BLaER1 treated with 17β-estradiol and CSF1 and Interleukin-3, amounts not matched to agents 10 nM and 100 nM (cell line): Measurements from ENCODE around the gene TPPP3.
"Not testable (repeated sequence)": the region's sequence is repeated elsewhere in the genome, so short reads cannot be mapped to it uniquely, and the experiment has no call there.

ENCODE experiments used
- H3K27ac ChIP-seq, 11 experiments: shearing (Covaris generic); formaldehyde crosslinking; 2 replicates each; pipeline ENCODE4 v1.8.1; 2022
- H3K27me3 ChIP-seq, 11 experiments: shearing (Covaris generic); formaldehyde crosslinking; 2 replicates each; pipeline ENCODE4 v1.8.1; 2022
- H3K36me3 ChIP-seq, 11 experiments: shearing (Covaris generic); formaldehyde crosslinking; 2 replicates each; pipeline ENCODE4 v1.8.1; 2022
- H3K4me1 ChIP-seq, 10 experiments: shearing (Covaris generic); formaldehyde crosslinking; 2 replicates each; pipeline ENCODE4 v1.8.1; 2022
- H3K4me2 ChIP-seq, 11 experiments: shearing (Covaris generic); formaldehyde crosslinking; 2 replicates each; pipeline ENCODE4 v1.8.1; 2022
- H3K4me3 ChIP-seq, 10 experiments: shearing (Covaris generic); formaldehyde crosslinking; 2 replicates each; pipeline ENCODE4 v1.8.1; 2022
- H3K9ac ChIP-seq, 11 experiments: shearing (Covaris generic); formaldehyde crosslinking; 2 replicates each; pipeline ENCODE4 v1.8.1; 2022
- H3K9me3 ChIP-seq, 11 experiments: shearing (Covaris generic); formaldehyde crosslinking; replicated peaks in 1 of 11; 2 replicates each; pipeline ENCODE4 v1.8.1; 2022
- H4K20me1 ChIP-seq, 11 experiments: shearing (Covaris generic); formaldehyde crosslinking; 2 replicates each; pipeline ENCODE4 v1.8.1; 2022
- Cebpa-rat ChIP-seq, 11 experiments: shearing (Covaris generic); IDR thresholded peaks; 2 replicates each; pipeline ENCODE4 v1.8.1; 2022

The TPPP3 gene

GRCh38 chr16:67386861-67387455 lies 6.3 kb downstream of the TPPP3 start:
- Histone ChIP-seq H3K36me3 (no peaks in the 10 kb centered on the region), H3K4me2 (no peak overlapping the region), H3K9ac (no peak overlapping the region)

GRCh38 chr16:67384778-67385510 lies 8.4 kb downstream of the TPPP3 start:
- no peak overlapping the region for H3K9ac ChIP-seq
- no peaks in the 10 kb centered on the region for H3K9me3 ChIP-seq
- no peaks in the 10 kb centered on the region for H3K36me3 ChIP-seq
- TF ChIP-seq Cebpa-rat (IDR thresholded peaks at IDR 0.05) = no peak
- H3K4me1 ChIP-seq = peaks cover 0 to 15% (median 10%) of the 10 kb centered on the region in 10 experiments; a peak in 18 of 20 replicates
- H3K27ac ChIP-seq = no peak overlapping the region
- H3K27me3 ChIP-seq = peaks cover 0 to 18% (median 0%) of the 10 kb centered on the region in 11 experiments; a peak in 6 of 22 replicates
- no peak overlapping the region for H3K4me3 ChIP-seq
- H3K4me2 ChIP-seq = no peak overlapping the region
- H4K20me1 ChIP-seq = peaks cover 0 to 8% (median 0%) of the 10 kb centered on the region in 11 experiments; a peak in 4 of 22 replicates

More at GRCh38 chr16:67386861-67387455, 6.3 kb downstream of the TPPP3 start:
- Histone ChIP-seq H3K4me3 (no peak overlapping the region), H3K27me3 (peaks cover 7 to 28% (median 14%) of the 10 kb centered on the region in 11 experiments), H4K20me1 (peaks cover 0 to 27% (median 0%) of the 10 kb centered on the region in 11 experiments; a peak in 8 of 22 replicates), H3K4me1 (peaks cover 0 to 35% (median 30%) of the 10 kb centered on the region in 10 experiments; a peak in 18 of 20 replicates), H3K27ac (no peak overlapping the region), H3K9me3 (no peaks in the 10 kb centered on the region)
- TF ChIP-seq Cebpa-rat (IDR thresholded peaks at IDR 0.05) = no peak

- H3K4me3 ChIP-seq = no peak overlapping the region
- no peaks in the 10 kb centered on the region for H3K36me3 ChIP-seq
- H3K4me1 ChIP-seq = no peaks in the 10 kb centered on the region
- peaks cover 0 to 18% (median 0%) of the 10 kb centered on the region in 11 experiments; a peak in 5 of 22 replicates for H3K27me3 ChIP-seq
- no peaks in the 10 kb centered on the region for H3K9me3 ChIP-seq
- no peak overlapping the region for H3K9ac ChIP-seq
- H3K4me2 ChIP-seq = no peak overlapping the region
- no peak for TF ChIP-seq Cebpa-rat (IDR thresholded peaks at IDR 0.05)
- H4K20me1 ChIP-seq = no peaks in the 10 kb centered on the region
- no peak overlapping the region for H3K27ac ChIP-seq
Observed at GRCh38 chr16:67383284-67383683, 10.0 kb downstream of the TPPP3 start.

- H3K9me3 ChIP-seq = no peaks in the 10 kb centered on the region
- H4K20me1 ChIP-seq = no peaks in the 10 kb centered on the region
- peaks cover 0 to 20% (median 8%) of the 10 kb centered on the region in 10 experiments; a peak in 12 of 20 replicates for H3K4me1 ChIP-seq
- H3K4me2 ChIP-seq = no peak overlapping the region
- no peak overlapping the region for H3K9ac ChIP-seq
- H3K27ac ChIP-seq = no peak overlapping the region
- no peak for TF ChIP-seq Cebpa-rat (IDR thresholded peaks at IDR 0.05)
- H3K4me3 ChIP-seq = no peak overlapping the region
- H3K36me3 ChIP-seq = no peaks in the 10 kb centered on the region
- no peaks in the 10 kb centered on the region for H3K27me3 ChIP-seq
Observed at GRCh38 chr16:67378642-67379041, 14.7 kb downstream of the TPPP3 start.

- H3K4me2 ChIP-seq, H3K4me3 ChIP-seq, H3K27ac ChIP-seq, H3K36me3 ChIP-seq, H3K9ac ChIP-seq, H3K9me3 ChIP-seq, H4K20me1 ChIP-seq, H3K27me3 ChIP-seq: not testable (repeated sequence)
- peaks cover 0 to 20% (median 8%) of the 10 kb centered on the region in 10 experiments; a peak in 12 of 20 replicates for H3K4me1 ChIP-seq
Observed at GRCh38 chr16:67376012-67376411, 17.3 kb downstream of the TPPP3 start.

GRCh38 chr16:67372664-67373063 lies 20.6 kb downstream of the TPPP3 start:
- Histone ChIP-seq H3K4me2 (no peak overlapping the region), H3K36me3 (no peaks in the 10 kb centered on the region), H4K20me1 (no peaks in the 10 kb centered on the region), H3K9me3 (peaks cover 0 to 10% (median 5%) of the 10 kb centered on the region in 11 experiments; a peak in 11 of 22 replicates), H3K27ac (no peak overlapping the region), H3K9ac (no peak overlapping the region), H3K4me1 (peaks cover 0 to 20% (median 8%) of the 10 kb centered on the region in 10 experiments; a peak in 12 of 20 replicates), H3K27me3 (no peaks in the 10 kb centered on the region), H3K4me3 (no peak overlapping the region)
- TF ChIP-seq Cebpa-rat (IDR thresholded peaks at IDR 0.05) = no peak

- Histone ChIP-seq H3K4me3 (no peak overlapping the region), H3K36me3 (no peaks in the 10 kb centered on the region), H3K27me3 (no peaks in the 10 kb centered on the region), H4K20me1 (no peaks in the 10 kb centered on the region), H3K4me1 (peaks cover 0 to 27% (median 11%) of the 10 kb centered on the region in 10 experiments; a peak in 12 of 20 replicates), H3K4me2 (no peak overlapping the region), H3K9me3 (peaks cover 0 to 10% (median 5%) of the 10 kb centered on the region in 11 experiments; a peak in 11 of 22 replicates), H3K27ac (no peak overlapping the region), H3K9ac (no peak overlapping the region)
- TF ChIP-seq Cebpa-rat (IDR thresholded peaks at IDR 0.05) = no peak
Observed at GRCh38 chr16:67370661-67371060, 22.6 kb downstream of the TPPP3 start.

GRCh38 chr16:67364600-67365235 lies 28.6 kb downstream of the TPPP3 start:
- Histone ChIP-seq H3K9ac (peak overlapping the region in 4 of 11 experiments; percentile 36 to 63 (median 52); a peak in 6 of 22 replicates), H3K4me1 (peaks cover 7 to 34% (median 18%) of the 10 kb centered on the region in 10 experiments; a peak in 17 of 20 replicates), H3K4me2 (peak overlapping the region; percentile 6 to 77 (median 46); a peak in 16 of 22 replicates), H3K27ac (peak overlapping the region in 7 of 11 experiments; percentile 18 to 79 (median 54); a peak in 11 of 22 replicates), H3K4me3 (peak overlapping the region in 1 of 10 experiments; percentile 16; a peak in 1 of 20 replicates), H3K9me3 (peaks cover 0 to 8% (median 2%) of the 10 kb centered on the region in 11 experiments; a peak in 11 of 22 replicates), H4K20me1 (no peaks in the 10 kb centered on the region), H3K27me3 (no peaks in the 10 kb centered on the region), H3K36me3 (no peaks in the 10 kb centered on the region)
- TF ChIP-seq Cebpa-rat (IDR thresholded peaks at IDR 0.05) = no peak

- Histone ChIP-seq H3K27ac (no peak overlapping the region), H3K36me3 (no peaks in the 10 kb centered on the region), H3K9me3 (no peaks in the 10 kb centered on the region), H3K4me1 (peaks cover 7 to 31% (median 16%) of the 10 kb centered on the region in 10 experiments; a peak in 17 of 20 replicates), H4K20me1 (no peaks in the 10 kb centered on the region), H3K27me3 (no peaks in the 10 kb centered on the region), H3K4me2 (no peak overlapping the region), H3K4me3 (no peak overlapping the region), H3K9ac (no peak overlapping the region)
- no peak for TF ChIP-seq Cebpa-rat (IDR thresholded peaks at IDR 0.05)
Observed at GRCh38 chr16:67361038-67361437, 32.3 kb downstream of the TPPP3 start.

- H3K4me3 ChIP-seq, H3K27me3 ChIP-seq, H3K9me3 ChIP-seq, H3K27ac ChIP-seq, H3K36me3 ChIP-seq, H4K20me1 ChIP-seq, H3K9ac ChIP-seq, H3K4me2 ChIP-seq: not testable (repeated sequence)
- H3K4me1 ChIP-seq = peaks cover under 1 to 19% (median 5%) of the 10 kb centered on the region in 10 experiments; a peak in 16 of 20 replicates
Observed at GRCh38 chr16:67359540-67360269, 33.6 kb downstream of the TPPP3 start.
